ENCODE data around the gene RAD51B.
"Not testable (repeated sequence)": the region's sequence is repeated elsewhere in the genome, so short reads cannot be mapped to it uniquely, and the experiment has no call there.

Gene RAD51B

GRCh38 chr14:68219407-68219806, 399.8 kb downstream of the RAD51B start:
- DNase-seq = no peak

GRCh38 chr14:68221046-68221445, 401.5 kb downstream of the RAD51B start:
- not testable (repeated sequence) for DNase-seq

- DNase-seq = no peak
These were observed 402.6 kb downstream of the RAD51B start for GRCh38 chr14:68222154-68222553.

GRCh38 chr14:68222726-68223125, 403.1 kb downstream of the RAD51B start:
- DNase-seq = no peak

GRCh38 chr14:68223631-68224030, 404.1 kb downstream of the RAD51B start:
- no peak for DNase-seq

- DNase-seq = no peak
These were observed 405.7 kb downstream of the RAD51B start for GRCh38 chr14:68225321-68225720.

GRCh38 chr14:68226523-68226922, 406.9 kb downstream of the RAD51B start:
- no peak for DNase-seq

- no peak for DNase-seq
These were observed 409.1 kb downstream of the RAD51B start for GRCh38 chr14:68228656-68229055.

- DNase-seq = no peak
These were observed 410.0 kb downstream of the RAD51B start for GRCh38 chr14:68229423-68230100.

GRCh38 chr14:68230202-68230949, 410.8 kb downstream of the RAD51B start:
- no peak for DNase-seq

GRCh38 chr14:68230950-68231717, 411.6 kb downstream of the RAD51B start:
- DNase-seq = no peak

GRCh38 chr14:68231898-68232297, 412.3 kb downstream of the RAD51B start:
- no peak for DNase-seq

- DNase-seq = no peak
These were observed 412.9 kb downstream of the RAD51B start for GRCh38 chr14:68232300-68233055.

GRCh38 chr14:68233101-68233784, 413.7 kb downstream of the RAD51B start:
- no peak for DNase-seq

GRCh38 chr14:68234101-68234905, 414.7 kb downstream of the RAD51B start:
- DNase-seq = no peak

GRCh38 chr14:68235011-68235410, 415.4 kb downstream of the RAD51B start:
- DNase-seq = no peak

GRCh38 chr14:68236582-68237458, 417.2 kb downstream of the RAD51B start:
- no peak for DNase-seq

GRCh38 chr14:68238551-68238950, 419.0 kb downstream of the RAD51B start:
- no peak for DNase-seq

- no peak for DNase-seq
These were observed 419.4 kb downstream of the RAD51B start for GRCh38 chr14:68238976-68239375.

- DNase-seq = no peak
These were observed 420.6 kb downstream of the RAD51B start for GRCh38 chr14:68239988-68240771.

Data from stimulated activated CD4-positive, alpha-beta T cell treated with anti-CD3 and anti-CD28 coated beads, Interleukin-4, amount 100 ng/mL, for 1 hour (primary cell).